ENCODE measurements around the gene SPON1.

Gene SPON1

DNA sequence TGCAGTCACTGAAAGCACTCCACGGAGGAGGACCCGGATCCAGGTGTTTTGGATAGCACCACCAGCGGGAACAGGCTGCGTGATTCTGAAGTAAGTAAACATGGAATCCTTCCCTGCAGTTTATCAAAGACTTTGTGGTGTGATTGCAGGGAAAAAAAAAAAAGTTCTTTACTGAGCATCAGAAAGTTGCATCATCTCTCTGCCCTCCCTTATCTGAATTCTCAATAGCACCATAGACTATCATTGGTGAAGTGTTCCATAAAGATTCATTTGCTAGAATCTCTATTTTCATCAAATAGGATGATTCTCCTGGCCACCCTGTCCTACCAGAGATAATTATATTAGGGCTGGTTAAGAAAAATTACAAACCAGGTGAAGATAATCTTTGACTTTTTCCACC is 79.0 kb downstream of the SPON1 start:
- TF ChIP-seq TAF1 (IDR thresholded peaks at IDR 0.05; ENCODE audit: borderline replicate concordance, insufficient read depth, low read length) (no peak), FOXP2 (optimal IDR thresholded peaks at IDR 0.05; ENCODE audit: borderline replicate concordance, extremely low read depth, extremely low read length, insufficient read depth) (no peak), SIN3A (IDR thresholded peaks at IDR 0.05; ENCODE audit: borderline replicate concordance, insufficient read depth, low read length) (no peak), POLR2AphosphoS5 (IDR thresholded peaks at IDR 0.05; ENCODE audit: low read depth, low read length) (no peak), REST (IDR thresholded peaks at IDR 0.05; ENCODE audit: insufficient read depth in 1 of 2, low read depth in 2 of 2, low read length in 2 of 2) (no peak)

- TF ChIP-seq REST (IDR thresholded peaks at IDR 0.05; ENCODE audit: insufficient read depth in 1 of 2, low read depth in 2 of 2, low read length in 2 of 2) (no peak), SIN3A (IDR thresholded peaks at IDR 0.05; ENCODE audit: borderline replicate concordance, insufficient read depth, low read length) (no peak), TAF1 (IDR thresholded peaks at IDR 0.05; ENCODE audit: borderline replicate concordance, insufficient read depth, low read length) (no peak), FOXP2 (optimal IDR thresholded peaks at IDR 0.05; ENCODE audit: borderline replicate concordance, extremely low read depth, extremely low read length, insufficient read depth) (no peak)
Observed at GRCh38 chr11:14042686-14043465, 80.4 kb downstream of the SPON1 start.

DNA sequence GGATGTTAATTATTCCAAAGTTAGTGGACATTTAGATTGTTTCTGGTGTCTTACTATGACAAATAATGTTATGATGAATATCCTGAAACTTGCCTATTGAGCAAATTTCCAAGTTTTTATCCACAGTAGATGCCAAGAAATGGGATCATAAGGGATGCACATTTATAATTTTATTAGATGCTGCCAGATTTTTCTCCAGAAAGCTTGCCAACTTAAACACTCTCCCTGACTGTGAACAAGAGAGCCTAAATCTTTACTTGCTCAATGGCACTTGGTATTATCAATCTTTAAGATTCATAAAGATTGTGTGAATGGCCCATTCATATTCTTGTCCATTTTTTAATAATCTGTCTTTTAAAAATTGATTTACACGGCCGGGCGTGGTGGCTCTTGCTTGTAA is 82.4 kb downstream of the SPON1 start:
- TF ChIP-seq POLR2AphosphoS5 (IDR thresholded peaks at IDR 0.05; ENCODE audit: low read depth, low read length) (no peak), TAF1 (IDR thresholded peaks at IDR 0.05; ENCODE audit: borderline replicate concordance, insufficient read depth, low read length) (no peak), SIN3A (IDR thresholded peaks at IDR 0.05; ENCODE audit: borderline replicate concordance, insufficient read depth, low read length) (no peak), REST (IDR thresholded peaks at IDR 0.05; ENCODE audit: insufficient read depth in 1 of 2, low read depth in 2 of 2, low read length in 2 of 2) (no peak), FOXP2 (optimal IDR thresholded peaks at IDR 0.05; ENCODE audit: borderline replicate concordance, extremely low read depth, extremely low read length, insufficient read depth) (no peak)

DNA sequence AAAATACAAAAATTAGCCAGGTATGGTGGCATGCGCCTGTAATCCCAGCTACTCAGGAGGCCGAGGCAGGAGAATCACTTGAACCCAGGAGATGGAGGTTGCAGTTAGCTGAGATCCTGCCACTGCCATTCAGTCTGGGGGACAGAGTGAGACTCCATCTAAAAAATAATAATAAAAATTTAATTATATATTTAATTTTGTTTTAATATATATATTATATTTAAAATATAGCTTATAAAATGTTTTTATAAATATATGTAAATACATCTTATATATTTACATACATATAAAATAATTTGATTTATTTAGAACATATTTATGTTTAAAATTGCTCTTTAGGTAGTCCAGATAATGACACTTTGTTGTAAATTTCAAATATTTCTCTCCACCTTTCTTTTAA is 82.9 kb downstream of the SPON1 start:
- TF ChIP-seq POLR2AphosphoS5 (IDR thresholded peaks at IDR 0.05; ENCODE audit: low read depth, low read length) = no peak
- TF ChIP-seq FOXP2 (optimal IDR thresholded peaks at IDR 0.05; ENCODE audit: borderline replicate concordance, extremely low read depth, extremely low read length, insufficient read depth) = no peak
- no peak for TF ChIP-seq REST (IDR thresholded peaks at IDR 0.05; ENCODE audit: insufficient read depth in 1 of 2, low read depth in 2 of 2, low read length in 2 of 2)

DNA sequence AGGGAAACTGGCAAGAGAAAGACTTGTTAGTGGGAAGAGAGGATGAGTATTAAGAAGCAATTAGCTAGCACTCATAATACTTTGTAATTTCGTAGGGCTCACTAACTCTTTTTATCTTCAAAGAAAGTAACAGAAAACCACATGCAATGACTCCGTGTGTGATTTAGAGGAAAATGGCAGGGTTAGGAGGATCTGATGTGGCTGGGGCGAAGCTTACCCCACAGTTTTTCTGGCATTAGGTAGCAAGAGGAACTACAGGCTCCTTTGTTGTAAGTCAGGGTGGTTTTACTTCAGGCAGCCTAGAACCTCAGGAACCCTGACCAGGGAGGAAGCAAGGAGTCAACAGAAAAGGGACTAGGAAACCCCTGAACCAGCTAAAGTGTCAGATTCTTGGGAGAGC is 89.7 kb downstream of the SPON1 start:
- TF ChIP-seq FOXP2 (optimal IDR thresholded peaks at IDR 0.05; ENCODE audit: borderline replicate concordance, extremely low read depth, extremely low read length, insufficient read depth) (no peak), SIN3A (IDR thresholded peaks at IDR 0.05; ENCODE audit: borderline replicate concordance, insufficient read depth, low read length) (no peak), REST (IDR thresholded peaks at IDR 0.05; ENCODE audit: insufficient read depth in 1 of 2, low read depth in 2 of 2, low read length in 2 of 2) (no peak), TAF1 (IDR thresholded peaks at IDR 0.05; ENCODE audit: borderline replicate concordance, insufficient read depth, low read length) (no peak), POLR2AphosphoS5 (IDR thresholded peaks at IDR 0.05; ENCODE audit: low read depth, low read length) (no peak)

Data from PFSK-1 (cell line).